ENCODE results near the gene TUBA4A. TPM values are rescaled to one million over a fixed set of nuclear protein-coding genes. Genes with fewer than 3 reads are reported as not detected.

TUBA4A gene
- total and polyA plus RNA-seq, 2 of the 8 experiments (the other 6 are each of a cell fraction or from before 2014, with no cell fraction given) = 67.3 to 172 TPM

DNA sequence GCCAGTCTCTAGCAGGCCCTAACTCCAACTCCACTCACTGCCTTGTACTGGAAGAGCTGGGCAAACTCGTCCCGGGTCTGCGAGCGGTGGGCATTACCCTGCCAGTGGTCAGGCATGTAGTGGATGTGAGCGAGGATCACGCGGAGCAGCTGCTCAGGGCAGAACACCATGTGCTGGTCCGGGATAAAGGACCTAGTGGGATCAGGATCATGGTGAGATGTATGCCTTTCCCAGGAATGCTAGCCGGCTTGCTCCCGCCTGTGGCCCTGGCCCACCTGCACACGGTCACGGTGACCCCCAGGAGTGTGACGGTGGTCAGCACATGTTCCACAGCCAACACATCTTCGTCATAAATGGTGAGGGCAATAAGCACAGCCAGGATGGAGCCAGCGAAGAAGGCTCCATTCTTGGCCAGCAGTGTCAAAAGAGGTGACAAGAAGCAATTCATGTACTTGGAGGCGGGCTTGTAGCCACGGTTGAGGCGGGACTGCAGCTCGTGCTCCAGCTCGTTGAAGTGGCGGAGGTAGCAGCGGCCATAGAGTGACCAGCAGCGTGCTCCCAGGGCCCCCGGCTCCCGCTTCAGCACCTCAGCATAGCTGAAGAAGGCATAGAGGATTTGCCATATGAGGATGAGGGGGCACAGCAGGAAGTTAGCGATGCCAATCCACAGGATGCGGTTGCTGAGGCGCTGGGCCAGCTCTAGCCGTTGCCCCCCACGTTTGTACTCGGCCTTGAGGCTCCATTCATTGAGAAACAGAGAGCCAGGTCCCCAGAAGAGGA is 29.7 kb downstream of the TUBA4A start:
- CTCF ChIA-PET (ENCODE audit: partially characterized antibody) = interaction anchor here (0.6 to 1.2 kb wide), 3 partner anchors 69 to 75 kb away, joined by 3 to 7 read pairs (median 4); no protein-coding TSS in a partner anchor
- peaks cover 10 to 49% (median 35%) of the 10 kb centered on the region in 4 experiments; a peak in 6 of 8 replicates for H3K36me3 ChIP-seq (ENCODE audit: control insufficient read depth in 2 of 4, insufficient read depth in 4 of 4, low read length in 3 of 4)
- no peak for TF ChIP-seq EP300 (IDR thresholded peaks at IDR 0.05; ENCODE audit: borderline replicate concordance in 1 of 2, low read depth in 2 of 2, low read length in 2 of 2)
- TF ChIP-seq RNF2 (IDR thresholded peaks at IDR 0.05; ENCODE audit: borderline replicate concordance, low read depth, low read length, missing control alignments, poor library complexity, severe bottlenecking) = no peak
- no peak for TF ChIP-seq KDM4A (IDR thresholded peaks at IDR 0.05; ENCODE audit: low read depth, low read length, severe bottlenecking)
- TF ChIP-seq NANOG (IDR thresholded peaks at IDR 0.05; ENCODE audit: insufficient read depth, low read depth, low read length, poor library complexity, severe bottlenecking) = no peak
- TF ChIP-seq SP4 (IDR thresholded peaks at IDR 0.05; ENCODE audit: low read length) = no peak
- no peak for TF ChIP-seq TAF1 (IDR thresholded peaks at IDR 0.05; ENCODE audit: low read depth, low read length)
- TF ChIP-seq TCF12 (IDR thresholded peaks at IDR 0.05; ENCODE audit: low read depth, low read length) = no peak
- no peak for TF ChIP-seq BCL11A (IDR thresholded peaks at IDR 0.05; ENCODE audit: low read depth in 2 of 2, low read length in 2 of 2)
- no peak for TF ChIP-seq HDAC2 (IDR thresholded peaks at IDR 0.05; ENCODE audit: borderline replicate concordance in 1 of 2, low read depth in 2 of 2, low read length in 2 of 2)
- no peak for TF ChIP-seq GTF2F1 (IDR thresholded peaks at IDR 0.05; ENCODE audit: borderline replicate concordance, low read depth, low read length)

More for the DNA sequence above, 29.7 kb downstream of the TUBA4A start:
- H3K4ac ChIP-seq (replicated peaks; ENCODE audit: insufficient read length, low read depth, low read length) = no peak overlapping the region
- H3K79me2 ChIP-seq (ENCODE audit: control insufficient read depth in 1 of 2, insufficient read depth in 2 of 2, low read length in 2 of 2) = peaks cover 0 to 9% of the 10 kb centered on the region in 2 experiments; a peak in 2 of 4 replicates
- H3K27ac ChIP-seq (ENCODE audit: low read depth, low read length) = no peak overlapping the region
- no peak overlapping the region for H3K18ac ChIP-seq (ENCODE audit: extremely low read depth, low read length)
- H3K79me1 ChIP-seq (ENCODE audit: low read depth, low read length) = no peaks in the 10 kb centered on the region; the same call in 1 of the 2 replicates
- H4K91ac ChIP-seq (replicated peaks; ENCODE audit: insufficient read length, low read length) = no peak overlapping the region
- no peak overlapping the region for H3K4me2 ChIP-seq (ENCODE audit: insufficient read depth in 1 of 2, low read depth in 2 of 2, low read length in 2 of 2)
- H2AFZ ChIP-seq (ENCODE audit: low read length) = no peak overlapping the region
- H2AK5ac ChIP-seq (ENCODE audit: low read depth, low read length) = no peak overlapping the region
- H4K5ac ChIP-seq (ENCODE audit: insufficient read length, low read depth, low read length) = no peak overlapping the region
- DNase-seq (ENCODE audit: low read depth in 1 of 2, low spot score in 2 of 2) (no peak), FAIRE-seq (no peak)
- H4K20me1 ChIP-seq (replicated peaks in 1 of 2; ENCODE audit: control insufficient read depth in 1 of 2, insufficient read depth in 2 of 2, low read length in 2 of 2) = peaks cover 0 to 7% of the 10 kb centered on the region in 2 experiments
- peaks cover 7% of the 10 kb centered on the region; the same call in 1 of the 2 replicates for H3K23me2 ChIP-seq (ENCODE audit: low read depth, low read length)
- H2BK120ac ChIP-seq (replicated peaks; ENCODE audit: low read depth, low read length) = no peak overlapping the region
- H3K4me1 ChIP-seq (replicated peaks in 1 of 4; ENCODE audit: control insufficient read depth in 3 of 4, insufficient read depth in 4 of 4, low read length in 3 of 4) = peaks cover 0 to 13% (median 9%) of the 10 kb centered on the region in 4 experiments; a peak in 5 of 7 replicates
- no peak overlapping the region for H2BK5ac ChIP-seq (ENCODE audit: low read depth, low read length)
- H2BK12ac ChIP-seq (ENCODE audit: low read depth, low read length) = no peak overlapping the region
- WGBS, 2 experiments (ENCODE audit: extremely low coverage in 1 of 2, insufficient coverage in 1 of 2, insufficient read length in 1 of 2, insufficient replicate concordance in 2 of 2, low coverage in 1 of 2, low lambda C conversion rate in 2 of 2, missing lambda C conversion rate in 1 of 2) = 95% methylated on average over 31 of the region's 31 CpGs; no CpG with 5 or more reads in 1 of the 2 experiments
- no peaks in the 10 kb centered on the region; a peak in 2 of 7 replicates for H3K27me3 ChIP-seq (replicated peaks in 1 of 4; ENCODE audit: control insufficient read depth in 3 of 4, extremely low read depth in 1 of 4, insufficient read depth in 3 of 4, low read length in 3 of 4)
- H3K9ac ChIP-seq (replicated peaks in 1 of 4; ENCODE audit: extremely low read depth in 1 of 4, low read depth in 3 of 4, low read length in 3 of 4) = no peak overlapping the region
- H3K23ac ChIP-seq (ENCODE audit: insufficient read length) = no peak overlapping the region
- POLR2A ChIA-PET (ENCODE audit: partially characterized antibody) = interaction anchor here (0.8 to 14.0 kb wide), 6 partner anchors 11 to 24 kb away, joined by 3 to 190 read pairs (median 4); partner anchors contain the start of genes GLB1L, STK16, TUBA4A and TUBA4B
- no peak overlapping the region for H3K14ac ChIP-seq (ENCODE audit: insufficient read length)
- no peak overlapping the region for H3K56ac ChIP-seq (replicated peaks; ENCODE audit: insufficient read length, low read depth, low read length)
- no peak overlapping the region for H2BK15ac ChIP-seq (ENCODE audit: low read length)
- no peak overlapping the region; the same call in 1 of the 2 replicates for H4K8ac ChIP-seq (ENCODE audit: extremely low read depth, insufficient read depth, low read length)
- no peak overlapping the region for H3K4me3 ChIP-seq (ENCODE audit: extremely low read depth in 1 of 4, insufficient read depth in 2 of 4, low read depth in 3 of 4, low read length in 4 of 4)
- no peak overlapping the region for H2BK20ac ChIP-seq (ENCODE audit: low read length)
- no peaks in the 10 kb centered on the region for H3K9me3 ChIP-seq (ENCODE audit: insufficient read depth in 2 of 2, low read depth in 1 of 2, low read length in 1 of 2)

Measured in H1 (cell line).